Measurements from ENCODE around the gene SLC7A4. TPM values are rescaled to one million over a fixed set of nuclear protein-coding genes. Genes with fewer than 3 reads are reported as not detected.

The SLC7A4 gene
- polyA plus RNA-seq, 3 donors: 0.25 to 0.49 (median 0.34) TPM

DNA sequence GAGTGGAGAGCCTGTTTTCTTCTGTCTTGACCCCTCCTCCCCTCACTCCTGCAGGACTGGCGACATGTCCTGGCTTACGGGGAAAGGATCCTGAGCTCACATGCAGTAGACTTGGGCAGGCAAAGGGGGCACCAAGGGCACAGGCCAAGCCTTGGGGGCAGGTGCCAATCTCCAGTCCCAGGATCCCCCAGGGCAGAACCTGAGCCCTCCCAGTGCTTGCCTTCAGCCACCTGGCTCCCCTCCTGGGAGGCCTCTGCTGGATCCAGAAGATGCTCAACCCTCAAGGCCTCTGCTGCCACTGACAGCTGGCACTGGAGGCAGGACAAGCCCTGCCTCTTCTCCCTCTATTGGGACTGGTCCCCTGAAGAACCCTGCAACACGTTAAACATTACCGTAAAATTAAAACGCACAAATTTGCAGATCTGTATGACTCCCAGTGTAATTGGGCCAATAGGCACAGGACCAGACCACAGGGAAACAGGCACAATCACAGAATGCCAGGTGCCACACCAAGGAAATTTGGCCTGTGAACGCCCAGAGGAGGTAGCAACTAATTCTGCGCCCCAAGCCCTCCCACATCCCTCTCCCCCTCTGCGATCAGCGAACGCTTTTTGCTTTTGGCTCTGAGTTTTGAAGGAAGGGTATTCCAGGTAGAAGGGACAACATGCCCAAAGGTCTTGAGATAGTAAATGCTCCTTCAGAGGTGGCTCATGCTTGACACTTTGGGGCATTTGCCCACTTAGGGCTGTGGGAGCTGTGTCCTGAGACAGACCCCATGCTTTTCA, 51.2 kb downstream of the SLC7A4 start:
- peak overlapping the region; percentile 67 for H3K27ac ChIP-seq (ENCODE audit: low read depth, low read length)
- 63 to 66% (median 66%) methylated on average over 10 of the region's 10 CpGs for WGBS, 3 donors

- no peak overlapping the region for H3K27ac ChIP-seq (ENCODE audit: low read depth, low read length)
- WGBS, 3 donors: 76 to 86% (median 84%) methylated on average over 3 to 4 of the region's 4 CpGs
These were observed 51.8 kb downstream of the SLC7A4 start for GRCh38 chr22:20980523-20980922.

DNA sequence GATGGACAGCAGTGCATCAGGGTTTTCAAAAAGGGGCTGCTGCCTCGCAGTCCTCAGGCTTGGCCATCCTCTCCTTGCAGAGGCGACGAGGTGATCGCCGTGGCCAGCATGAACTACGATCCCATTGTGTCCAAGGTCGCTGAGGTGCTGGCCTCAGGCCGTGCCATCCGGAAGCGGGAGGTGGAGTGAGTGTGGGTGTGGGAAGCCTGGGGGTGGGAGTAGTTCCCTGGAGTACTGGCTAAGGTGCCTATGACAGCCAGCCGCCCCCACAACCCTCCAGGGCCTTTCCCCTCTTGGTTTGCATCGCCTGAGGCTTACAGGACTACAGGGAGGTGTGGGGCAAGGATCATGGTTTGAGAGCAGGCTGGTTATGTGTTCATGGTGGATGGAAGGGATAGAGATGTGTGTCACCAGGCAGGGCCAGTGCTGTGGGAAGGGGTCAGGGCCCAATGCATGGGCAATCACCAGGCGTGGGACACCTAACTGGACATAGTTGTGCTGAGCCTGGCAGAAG, 52.4 kb downstream of the SLC7A4 start:
- 30 to 52% (median 36%) methylated on average over 13 of the region's 13 CpGs for WGBS, 3 donors
- no peak overlapping the region for H3K27ac ChIP-seq (ENCODE audit: low read depth, low read length)

DNA sequence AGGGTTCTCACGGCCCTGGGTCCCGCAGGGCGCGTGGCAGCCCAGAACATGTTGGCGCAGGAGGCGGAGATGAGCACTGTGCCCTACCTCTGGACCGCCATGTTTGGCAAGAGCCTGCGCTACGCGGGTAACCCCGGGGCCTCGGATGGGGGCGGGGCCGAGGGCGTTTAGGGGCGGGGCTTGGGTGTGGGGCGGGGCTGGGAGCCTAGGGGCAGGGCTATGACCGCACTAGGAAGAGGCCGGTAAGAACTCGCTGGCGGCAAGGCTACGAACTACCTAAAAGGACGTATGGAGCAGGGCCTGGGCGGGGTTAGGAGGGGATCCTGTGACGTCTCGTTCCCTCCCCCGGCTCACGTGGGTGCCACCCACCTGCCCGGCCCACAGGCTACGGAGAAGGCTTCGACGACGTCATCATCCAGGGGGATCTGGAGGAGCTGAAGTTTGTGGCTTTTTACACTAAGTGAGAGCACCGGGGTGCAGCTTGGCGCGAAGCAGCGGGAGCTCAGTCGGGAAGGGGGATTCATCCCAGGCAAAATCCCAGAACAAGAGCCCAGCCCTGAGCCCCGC, 53.0 kb downstream of the SLC7A4 start:
- H3K27ac ChIP-seq (ENCODE audit: low read depth, low read length): no peak overlapping the region
- 13 to 17% (median 13%) methylated on average over 39 of the region's 39 CpGs for WGBS, 3 donors

Other genes starting within 250 kb of the SLC7A4 start
- 10 to 100 TPM; 18.4 to 34.6 (median 33.5) TPM for gene PI4KA, start 173.8 kb downstream of the SLC7A4 start, polyA plus RNA-seq
- 10 to 100 TPM in 2 of 3 donors, 1 to 10 TPM in 1; 9.5 to 18.4 (median 13.4) TPM for gene SNAP29, start 173.6 kb downstream of the SLC7A4 start, polyA plus RNA-seq
- gene CRKL, start 115.2 kb downstream of the SLC7A4 start, polyA plus RNA-seq: 10 to 100 TPM; 10.7 to 19.8 (median 16.2) TPM
- under 1 TPM; 0.68 to 0.87 (median 0.79) TPM for gene AIFM3, start 65.3 kb downstream of the SLC7A4 start, polyA plus RNA-seq
- 10 to 100 TPM; 19.9 to 38.3 (median 37.0) TPM for gene LZTR1, start 50.3 kb downstream of the SLC7A4 start, polyA plus RNA-seq
- gene THAP7, start 30.4 kb downstream of the SLC7A4 start, polyA plus RNA-seq: 10 to 100 TPM; 19.4 to 25.4 (median 24.4) TPM
- gene P2RX6, start 17.4 kb downstream of the SLC7A4 start, polyA plus RNA-seq: under 1 TPM; 0.16 to 0.79 (median 0.17) TPM
- not detected for gene LRRC74B, start 13.4 kb upstream of the SLC7A4 start, polyA plus RNA-seq

All from adipose tissue (tissue), 3 donors.